Suprapubic skin (tissue), 4 donors: Measurements from ENCODE around the gene CA14. TPM values are rescaled to one million over a fixed set of nuclear protein-coding genes. Genes with fewer than 3 reads are reported as not detected.

Experiments
- DNase-seq, 2 donors: peaks; one replicate each; pipeline ENCODE4 v3.0.0-alpha.2; 2019; ENCODE audit warnings: low spot score in 2 of 2
- H3K27ac ChIP-seq: fragments of 200-600 bp; sonication (generic); one replicate; pipeline ENCODE4 v1.5.1; 2019
- H3K27me3 ChIP-seq: fragments of 200-600 bp; sonication (generic); one replicate; pipeline ENCODE4 v1.5.1; 2019
- H3K36me3 ChIP-seq: fragments of 200-600 bp; sonication (generic); one replicate; pipeline ENCODE4 v1.5.1; 2019
- H3K4me1 ChIP-seq: fragments of 200-600 bp; sonication (generic); one replicate; pipeline ENCODE4 v1.5.1; 2019
- H3K4me3 ChIP-seq: fragments of 200-600 bp; sonication (generic); one replicate; pipeline ENCODE4 v1.5.1; 2019; ENCODE audit warnings: mild to moderate bottlenecking
- H3K9me3 ChIP-seq: fragments of 200-600 bp; sonication (generic); one replicate; pipeline ENCODE4 v1.5.1; 2019
- CTCF ChIP-seq, 2 donors: fragments of 200-600 bp in 1 of 2; fragments of 450-650 bp in 1 of 2; sonication (generic) in 1 of 2; IDR thresholded peaks; one replicate each; pipeline ENCODE4 v1.5.1; 2016 to 2019; ENCODE audit warnings: antibody characterized with exemption in 2 of 2, mild to moderate bottlenecking in 1 of 2, moderate library complexity in 1 of 2
- EP300 ChIP-seq: sonication (generic); formaldehyde crosslinking; IDR thresholded peaks from one replicate; pipeline ENCODE4 v1.6.1; 2017; ENCODE audit warnings: antibody characterized with exemption
- POLR2A ChIP-seq, 2 donors: fragments of 450-650 bp; IDR thresholded peaks; one replicate each; pipeline ENCODE4 v1.6.1; 2017; ENCODE audit warnings: antibody characterized with exemption in 2 of 2, mild to moderate bottlenecking in 2 of 2, moderate library complexity in 2 of 2
- POLR2AphosphoS5 ChIP-seq, 3 donors: sonication (generic); formaldehyde crosslinking; IDR thresholded peaks; one replicate each; pipeline ENCODE4 v1.6.1; 2017; ENCODE audit warnings: antibody characterized with exemption in 3 of 3
- WGBS: methylation state at CpG from one replicate; pipeline ENCODE4 v1.1.5; 2018; 5-methylcytosine and 5-hydroxymethylcytosine counted together
- total RNA-seq, 4 donors: library from RNA; depleted of rRNA; stranded (reverse); fragments of >200 nt; gene quantifications; one replicate each; pipeline ENCODE4 v1.1.0, GENCODE V29; 2016

The CA14 gene
- total RNA-seq, 4 donors from 2014 or later = 0.64 to 2.8 (median 1.1) TPM

GRCh38 chr1:150263549-150263948, 6.0 kb downstream of the CA14 start:
- Histone ChIP-seq H3K36me3 (peaks cover 29% of the 10 kb centered on the region), H3K9me3 (no peaks in the 10 kb centered on the region), H3K27ac (no peak overlapping the region), H3K4me3 (no peak overlapping the region), H3K4me1 (peaks cover 31% of the 10 kb centered on the region), H3K27me3 (peaks cover 10% of the 10 kb centered on the region)
- TF ChIP-seq POLR2AphosphoS5 (IDR thresholded peaks at IDR 0.05) = no peak
- DNase-seq = no peak
- 85% methylated on average over 6 of the region's 6 CpGs for WGBS

GRCh38 chr1:150267896-150268295, 10.3 kb downstream of the CA14 start:
- Histone ChIP-seq H3K27me3 (no peaks in the 10 kb centered on the region), H3K4me1 (peaks cover 26% of the 10 kb centered on the region), H3K4me3 (peak overlapping the region; percentile 93), H3K36me3 (peaks cover 29% of the 10 kb centered on the region), H3K27ac (peak overlapping the region; percentile 96), H3K9me3 (no peaks in the 10 kb centered on the region)
- 42% methylated on average over 6 of the region's 6 CpGs for WGBS
- TF ChIP-seq EP300 (no peak), CTCF (IDR thresholded peaks at IDR 0.05) (no peak)
- DNase-seq = no peak

GRCh38 chr1:150268340-150268704, 10.7 kb downstream of the CA14 start:
- H3K4me3 ChIP-seq = peak overlapping the region; percentile 93
- peak overlapping the region; percentile 96 for H3K27ac ChIP-seq
- TF ChIP-seq POLR2AphosphoS5 (IDR thresholded peaks at IDR 0.05) (peak in 1 of 3 donors; percentile 11), EP300 (no peak)
- no peak for DNase-seq
- peaks cover 29% of the 10 kb centered on the region for H3K36me3 ChIP-seq
- H3K4me1 ChIP-seq = peaks cover 28% of the 10 kb centered on the region
- no peaks in the 10 kb centered on the region for H3K9me3 ChIP-seq
- WGBS = under 1% methylated on average over 18 of the region's 21 CpGs
- H3K27me3 ChIP-seq = no peaks in the 10 kb centered on the region

GRCh38 chr1:150268705-150269403, 11.3 kb downstream of the CA14 start, which contains the start of gene APH1A:
APH1A (minus strand) TSS chr1:150269016; CDS start chr1:150268810, 206 bp downstream.
- DNase-seq = peak; percentile 99
- under 1% methylated on average over 35 of the region's 49 CpGs for WGBS

GRCh38 chr1:150269451-150269850, 11.9 kb downstream of the CA14 start:
- no peak for DNase-seq
- Histone ChIP-seq H3K27ac (peak overlapping the region; percentile 96), H3K4me3 (peak overlapping the region; percentile 93), H3K4me1 (peaks cover 28% of the 10 kb centered on the region), H3K27me3 (no peaks in the 10 kb centered on the region), H3K36me3 (peaks cover 26% of the 10 kb centered on the region), H3K9me3 (no peaks in the 10 kb centered on the region)
- 33% methylated on average over 10 of the region's 10 CpGs for WGBS
- no peak for TF ChIP-seq CTCF (IDR thresholded peaks at IDR 0.05)
- no peak for TF ChIP-seq POLR2A (IDR thresholded peaks at IDR 0.05)
- TF ChIP-seq POLR2AphosphoS5 (IDR thresholded peaks at IDR 0.05) = no peak
- no peak for TF ChIP-seq EP300

More at GRCh38 chr1:150268705-150269403, 11.3 kb downstream of the CA14 start, which contains the start of gene APH1A:
- no peaks in the 10 kb centered on the region for H3K9me3 ChIP-seq
- H3K36me3 ChIP-seq = peaks cover 29% of the 10 kb centered on the region
- H3K4me3 ChIP-seq = peak within 1 kb of the TSS; percentile 93
- peak within 1 kb of the TSS; percentile 96 for H3K27ac ChIP-seq
- H3K27me3 ChIP-seq = no peaks in the 10 kb centered on the region
- H3K4me1 ChIP-seq = peaks cover 28% of the 10 kb centered on the region
- TF ChIP-seq CTCF (IDR thresholded peaks at IDR 0.05) (no peak), POLR2AphosphoS5 (IDR thresholded peaks at IDR 0.05) (peak in 2 of 3 donors; percentile 88 to 95), POLR2A (IDR thresholded peaks at IDR 0.05) (peak in 1 of 2 donors; percentile 17), EP300 (no peak)

- DNase-seq = no peak
- H3K27me3 ChIP-seq = no peaks in the 10 kb centered on the region
- no peak overlapping the region for H3K27ac ChIP-seq
- H3K9me3 ChIP-seq = no peaks in the 10 kb centered on the region
- no peak overlapping the region for H3K4me3 ChIP-seq
- H3K36me3 ChIP-seq = peaks cover 6% of the 10 kb centered on the region
- H3K4me1 ChIP-seq = peaks cover 28% of the 10 kb centered on the region
- 86% methylated on average over 7 of the region's 7 CpGs for WGBS
- TF ChIP-seq EP300 (no peak), POLR2A (IDR thresholded peaks at IDR 0.05) (no peak), CTCF (IDR thresholded peaks at IDR 0.05) (no peak), POLR2AphosphoS5 (IDR thresholded peaks at IDR 0.05) (no peak)
Observed at GRCh38 chr1:150271291-150271959, 13.9 kb downstream of the CA14 start.
